HepG2 (cell line): Measurements from ENCODE around the gene ARHGAP35. TPM values are rescaled to one million over a fixed set of nuclear protein-coding genes. Genes with fewer than 3 reads are reported as not detected.
A peak's percentile ranks its signal among the peaks of the same experiment; 100 is the strongest.

Experiments
- ATAC-seq: fragments of 200-7000 bp; cut with Tn5 transposase; 3 replicates; pipeline ENCODE4 v1.9.1; 2020; ENCODE audit warnings: mild to moderate bottlenecking, moderate library complexity
- Bru-seq: library from RNA; stranded (reverse); fragments of 400-500 nt; gene quantifications from one replicate; lab custom pipeline; 2021; lab: Mats Ljungman, UMichigan
- BruChase-seq, 2 experiments: library from RNA; stranded (reverse); fragments of 400-500 nt; gene quantifications; one replicate each; lab custom pipeline; 2021; lab: Mats Ljungman, UMichigan
- BruUV-seq: library from RNA; stranded (reverse); fragments of 400-500 nt; replicated peaks from 2 replicates; lab custom pipeline; 2021; lab: Mats Ljungman, UMichigan
- CTCF ChIA-PET: fragments of 300-600 bp; formaldehyde crosslinking; extraction: SDS; loops from one replicate; lab custom pipeline; 2021; ENCODE audit warnings: low total read pairs, inconsistent platforms, low intra/inter-chr PET ratio; lab: Yijun Ruan, JAX
- POLR2A ChIA-PET: fragments of 350-600 bp; sonication (Branson Sonifier 250); formaldehyde crosslinking; loops from one replicate; lab custom pipeline; 2020; ENCODE audit warnings: antibody characterized with exemption, inconsistent platforms; lab: Yijun Ruan, JAX
- DNase-seq: peaks from one replicate; pipeline ENCODE4 v3.0.0-alpha.2; 2015; ENCODE audit warnings: low spot score
- FAIRE-seq: peaks from 3 replicates; lab custom pipeline; 2011; peaks lifted over from hg19 to GRCh38; lab: Jason Lieb, UNC
- H2AFZ ChIP-seq: one replicate; pipeline ENCODE4 v1.6.1; 2011; ENCODE audit warnings: low read length, inconsistent platforms
- H3K27ac ChIP-seq: fragments of 300-600 bp; 3 replicates; pipeline ENCODE4 v1.8.0; 2011; ENCODE audit warnings: mixed run types, mild to moderate bottlenecking, mixed read lengths, low read length, inconsistent platforms; ENCODE audit not compliant: insufficient read depth; ENCODE audit errors: extremely low read length
- H3K27me3 ChIP-seq, 2 experiments: fragments of 200-600 bp in 1 of 2; 2 replicates in 1 of 2; 3 replicates in 1 of 2; pipeline versions ENCODE4 v1.6.0 to v1.8.0; 2011; ENCODE audit warnings: low read length in 2 of 2, mild to moderate bottlenecking in 2 of 2, moderate library complexity in 2 of 2, inconsistent platforms in 1 of 2; ENCODE audit not compliant: insufficient read depth in 2 of 2, control insufficient read depth in 1 of 2
- H3K36me3 ChIP-seq, 2 experiments: fragments of 200-600 bp in 1 of 2; replicated peaks in 1 of 2; 2 replicates in 1 of 2; 3 replicates in 1 of 2; pipeline versions ENCODE4 v1.5.1 to v1.8.0; 2011; ENCODE audit warnings: low read length in 2 of 2, inconsistent platforms in 1 of 2; ENCODE audit not compliant: insufficient read depth in 2 of 2, control insufficient read depth in 1 of 2
- H3K4me1 ChIP-seq: 2 replicates; pipeline ENCODE4 v1.5.1; 2012; ENCODE audit warnings: low read length, inconsistent platforms; ENCODE audit not compliant: insufficient read depth
- H3K4me2 ChIP-seq: 2 replicates; pipeline ENCODE4 v1.6.0; 2011; ENCODE audit warnings: low read depth, low read length, inconsistent platforms
- H3K4me3 ChIP-seq, 3 experiments: fragments of 200-600 bp in 1 of 3; sonication (generic), shearing (Covaris generic) in 1 of 3; replicated peaks in 1 of 3; 2 replicates each; pipeline ENCODE4 v1.5.1; 2011 to 2016; ENCODE audit warnings: low read length in 3 of 3, inconsistent platforms in 2 of 3, low read depth in 2 of 3, mild to moderate bottlenecking in 2 of 3, control low read depth in 1 of 3, mixed read lengths in 1 of 3; ENCODE audit not compliant: insufficient read depth in 1 of 3
- H3K79me2 ChIP-seq: one replicate; pipeline ENCODE4 v1.6.1; 2011; ENCODE audit warnings: low read length, inconsistent platforms; ENCODE audit not compliant: insufficient read depth
- H3K9ac ChIP-seq: 2 replicates; pipeline ENCODE4 v1.6.0; 2011; ENCODE audit warnings: mild to moderate bottlenecking, low read depth, low read length, inconsistent platforms; ENCODE audit not compliant: insufficient read depth
- H3K9me3 ChIP-seq: 2 replicates; pipeline ENCODE4 v1.5.1; 2012; ENCODE audit warnings: mild to moderate bottlenecking, low read length
- H4K20me1 ChIP-seq: 2 replicates; pipeline ENCODE4 v1.6.0; 2011; ENCODE audit warnings: inconsistent platforms, mild to moderate bottlenecking, low read length, moderate library complexity; ENCODE audit not compliant: insufficient read depth
- ARNT2 ChIP-seq: sonication (generic); formaldehyde crosslinking; IDR thresholded peaks from 2 replicates; pipeline ENCODE4 v1.8.0; 2022; ENCODE audit warnings: mild to moderate bottlenecking, low read depth, missing genetic modification reagents, moderate library complexity
- ATAD3A ChIP-seq: sonication (generic); formaldehyde crosslinking; IDR thresholded peaks from 2 replicates; pipeline ENCODE4 v1.4.0; 2020; ENCODE audit warnings: missing genetic modification reagents
- EEA1 ChIP-seq: sonication (generic); formaldehyde crosslinking; IDR thresholded peaks from 2 replicates; pipeline ENCODE4 v1.5.1; 2020; ENCODE audit warnings: mild to moderate bottlenecking, missing genetic modification reagents, borderline replicate concordance
- HDAC6 ChIP-seq: fragments of 200-600 bp; sonication (generic); IDR thresholded peaks from 2 replicates; pipeline ENCODE4 v1.7.0; 2017; ENCODE audit warnings: mild to moderate bottlenecking, antibody characterized with exemption, low read length, low read depth
- RBFOX2 ChIP-seq: fragments of 200-400 bp; formaldehyde crosslinking; IDR thresholded peaks from 2 replicates; pipeline ENCODE4 v1.6.1; 2017; ENCODE audit warnings: low read depth, mild to moderate bottlenecking, low read length
- TEAD2 ChIP-seq: sonication (generic); formaldehyde crosslinking; IDR thresholded peaks from 2 replicates; pipeline ENCODE4 v1.9.0; 2021; ENCODE audit warnings: missing genetic modification reagents
- ZNF292 ChIP-seq: sonication (generic); formaldehyde crosslinking; IDR thresholded peaks from 2 replicates; pipeline ENCODE4 v1.8.1; 2022; ENCODE audit warnings: mild to moderate bottlenecking, low read depth, missing genetic modification reagents, borderline replicate concordance
- ZNF629 ChIP-seq: sonication (generic); formaldehyde crosslinking; conservative IDR thresholded peaks from 2 replicates; pipeline ENCODE4 v1.5.0; 2020; ENCODE audit warnings: missing genetic modification reagents
- ZNF841 ChIP-seq: sonication (generic); formaldehyde crosslinking; IDR thresholded peaks from 2 replicates; pipeline ENCODE4 v1.8.1; 2023; ENCODE audit warnings: missing genetic modification reagents, borderline replicate concordance
- WGBS: methylation state at CpG from one replicate; pipeline ENCODE4 v1.1.6; 2017; ENCODE audit warnings: low lambda C conversion rate; 5-methylcytosine and 5-hydroxymethylcytosine counted together
- in situ Hi-C: cut with HindIII; loops from 2 replicates; pipeline ENCODE4 v1.10.0; 2017; ENCODE audit warnings: low pct_unique_long_range_greater_than_20kb; ENCODE audit not compliant: extremely low pct_ligation_motif_present
- intact Hi-C: fragments of 100-400 bp; cut with micrococcal nuclease; formaldehyde crosslinking; loops from one replicate; pipeline ENCODE4 v1.10.0; 2022; ENCODE audit not compliant: unreplicated experiment
- long read RNA-seq, 2 experiments: library from RNA in 1 of 2; library from polyadenylated mRNA in 1 of 2; stranded (forward) in 1 of 2; unstranded in 1 of 2; transcript quantifications; one replicate each; pipeline ENCODE4 v2.0.0, GENCODE V29; 2019 to 2022
- polyA minus RNA-seq, 3 experiments: library from RNA; depleted of rRNA, polyadenylated mRNA; stranded (reverse); fragments of >200 nt; gene quantifications; 2 replicates each; pipeline ENCODE4 v1.2.3, GENCODE V29; 2011; ENCODE audit warnings: low replicate concordance in 1 of 3
- polyA plus RNA-seq, 8 experiments: library from polyadenylated mRNA; depleted of rRNA in 3 of 8; stranded (reverse) in 7 of 8; unstranded in 1 of 8; fragments of >200 nt; fragmentation: Illumina TruSeq in 4 of 8; extraction: Trizol in 4 of 8; gene quantifications; 2 replicates each; pipeline versions ENCODE4 v1.2.1 to v1.2.3, GENCODE V29; 2011 to 2016; ENCODE audit warnings: low read depth in 4 of 8, missing spikeins in 1 of 8, mixed read lengths in 1 of 8; ENCODE audit not compliant: insufficient read depth in 1 of 8
- total RNA-seq, 5 experiments: library from RNA; depleted of rRNA; stranded (reverse); fragments of >200 nt; fragmentation: Illumina TruSeq; extraction: Trizol; gene quantifications; 2 replicates each; pipeline ENCODE4 v1.2.3, GENCODE V29; 2016; ENCODE audit warnings: low read depth in 1 of 5
- TF ChIP-seq, protein P1 (sequence below): sonication (generic); formaldehyde crosslinking; IDR thresholded peaks from 2 replicates; pipeline ENCODE4 v1.4.0; 2020; ENCODE audit warnings: missing genetic modification reagents, borderline replicate concordance
- TF ChIP-seq, protein P2 (sequence below): sonication (generic); formaldehyde crosslinking; IDR thresholded peaks from 2 replicates; pipeline ENCODE4 v1.8.0; 2022; ENCODE audit warnings: missing genetic modification reagents, mild to moderate bottlenecking, inconsistent platforms, borderline replicate concordance

The ARHGAP35 gene
- 30.1 and 39.9 TPM in 2 replicates for total RNA-seq (2016; rRNA removed; fragmentation: Illumina TruSeq; extraction: Trizol)
- total RNA-seq (2016; cell fraction: cytosol; rRNA removed; fragmentation: Illumina TruSeq; extraction: Trizol; ENCODE audit: low read depth) = 7.4 and 8.7 TPM in 2 replicates
- total RNA-seq (2016; cell fraction: insoluble cytoplasmic fraction; rRNA removed; fragmentation: Illumina TruSeq; extraction: Trizol) = 30.9 and 34.3 TPM in 2 replicates
- 22.3 and 27.4 TPM in 2 replicates for total RNA-seq (2016; cell fraction: membrane; rRNA removed; fragmentation: Illumina TruSeq; extraction: Trizol)
- total RNA-seq (2016; cell fraction: nucleus; rRNA removed; fragmentation: Illumina TruSeq; extraction: Trizol) = 30.0 and 36.8 TPM in 2 replicates
- 28.3 and 30.2 TPM in 2 replicates for polyA plus RNA-seq (2011; rRNA removed)
- 19.6 and 22.6 TPM in 2 replicates for polyA plus RNA-seq (2011; cell fraction: cytosol; rRNA removed)
- 21.7 and 24.1 TPM in 2 replicates for polyA plus RNA-seq (2011; cell fraction: nucleus; rRNA removed)
- polyA plus RNA-seq (2012) = 33.6 and 34.8 TPM in 2 replicates
- 1.4 and 1.7 TPM in 2 replicates for polyA plus RNA-seq (2016; cell fraction: cytosol; fragmentation: Illumina TruSeq; extraction: Trizol; ENCODE audit: low read depth)
- polyA plus RNA-seq (2016; cell fraction: insoluble cytoplasmic fraction; fragmentation: Illumina TruSeq; extraction: Trizol; ENCODE audit: low read depth) = 17.7 and 24.1 TPM in 2 replicates
- polyA plus RNA-seq (2016; cell fraction: membrane; fragmentation: Illumina TruSeq; extraction: Trizol; ENCODE audit: low read depth) = 3.9 and 5.5 TPM in 2 replicates
- polyA plus RNA-seq (2016; cell fraction: nucleus; fragmentation: Illumina TruSeq; extraction: Trizol; ENCODE audit: insufficient read depth, low read depth) = 28.8 and 32.3 TPM in 2 replicates
- polyA minus RNA-seq (2011; rRNA and poly(A)+ RNA removed; ENCODE audit: low replicate concordance) = 33.9 and 80.3 TPM in 2 replicates
- 28.8 and 37.8 TPM in 2 replicates for polyA minus RNA-seq (2011; cell fraction: cytosol; rRNA and poly(A)+ RNA removed)
- 41.6 and 55.4 TPM in 2 replicates for polyA minus RNA-seq (2011; cell fraction: nucleus; rRNA and poly(A)+ RNA removed)
- Bru-seq, nascent RNA = percentile 83 among the genes with signal in this experiment
- BruChase-seq, experiment 1, labeled RNA remaining after a 6-hour chase = percentile 95 among the genes with signal in this experiment
- BruChase-seq, experiment 2, labeled RNA remaining after a 2-hour chase = percentile 92 among the genes with signal in this experiment
- long read RNA-seq, experiment 1, partial matches to known transcripts = 0 of 23 reads
- long read RNA-seq, experiment 1, other reads (novel, unspliced or antisense) = 23 of 23 reads
- long read RNA-seq, experiment 2, full-length matches to known transcripts = 20 of 81 reads
- long read RNA-seq, experiment 2, partial matches to known transcripts = 13 of 81 reads
- long read RNA-seq, experiment 2, other reads (novel, unspliced or antisense) = 48 of 81 reads

DNA sequence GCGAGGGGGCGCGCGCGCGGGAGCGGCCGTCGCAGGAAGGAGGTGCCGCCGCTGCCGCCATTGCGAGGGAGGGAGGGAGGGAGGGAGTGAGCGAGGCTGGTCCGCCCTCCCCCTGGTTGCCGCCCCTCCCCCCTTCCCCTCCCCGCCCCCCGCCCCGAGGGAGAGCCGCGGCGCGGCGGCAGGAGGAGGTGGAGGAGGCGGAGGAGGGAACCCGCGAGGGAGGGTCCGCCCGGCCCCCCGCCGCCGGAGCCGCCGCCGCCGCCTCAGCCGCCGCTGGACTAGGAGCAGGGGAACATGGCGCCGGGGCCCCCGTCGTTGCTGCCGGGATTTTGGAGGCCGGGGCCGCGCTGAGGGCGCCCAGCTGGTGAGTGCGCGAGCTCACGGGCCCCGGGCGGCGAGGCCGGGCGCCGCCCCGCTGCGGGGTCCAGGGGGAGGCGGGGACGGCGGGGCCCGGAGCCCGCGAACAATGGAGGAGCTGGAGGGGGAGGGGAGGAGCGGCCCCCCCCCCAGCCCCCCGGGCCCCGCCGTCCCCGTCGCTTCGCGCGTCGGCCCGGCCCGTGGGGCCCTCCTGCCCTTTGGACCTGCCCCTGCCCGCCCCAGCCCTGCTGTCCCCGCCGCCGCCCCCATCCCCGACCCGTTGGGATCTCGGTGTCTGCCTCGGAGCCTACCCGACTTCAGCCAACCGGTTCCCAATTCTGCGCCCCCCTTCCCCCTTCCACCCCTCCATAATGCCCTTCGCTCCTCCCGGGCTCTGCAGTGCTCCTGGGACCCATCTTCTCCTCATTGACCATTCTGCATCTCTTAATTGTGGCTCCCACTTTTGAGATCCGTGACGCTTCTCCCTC is at the start of gene ARHGAP35:
Gene ARHGAP35, plus strand, starts transcription at position 152 of the 845 bp plus-strand sequence. CDS start 57,679 bp downstream, outside the sequence.
- FAIRE-seq = no peak
- H4K20me1 ChIP-seq = peaks cover 39% of the 10 kb centered on the region
- peak within 1 kb of the TSS; percentile 70 to 95 (median 86) for H3K4me3 ChIP-seq
- no TSS peak for BruUV-seq
- H3K9ac ChIP-seq = peak within 1 kb of the TSS; percentile 99
- ChIA-PET CTCF (no interaction called here), POLR2A (interaction anchor here (0.8 to 2.7 kb wide), 14 partner anchors 8 to 252 kb away, joined by 3 to 25 read pairs (median 4); partner anchors contain the start of genes AP2S1, SLC1A5 and ZC3H4)
- H3K27ac ChIP-seq = peak within 1 kb of the TSS; percentile 100
- DNase-seq = no peak
- H3K9me3 ChIP-seq = no peaks in the 10 kb centered on the region
- peaks cover 64% of the 10 kb centered on the region for H3K4me1 ChIP-seq
- no peak within 1 kb of the TSS for H2AFZ ChIP-seq
- peaks cover 47% of the 10 kb centered on the region for H3K79me2 ChIP-seq
- peak; percentile 0 for ATAC-seq
- intact Hi-C loops (no loop called here), in situ Hi-C loops (no loop called here)
- H3K36me3 ChIP-seq = no peaks in the 10 kb centered on the region; a peak in 1 of 5 replicates
- H3K4me2 ChIP-seq = peak within 1 kb of the TSS; percentile 97
- WGBS = 2% methylated on average over 10 of the region's 91 CpGs
- H3K27me3 ChIP-seq = no peaks in the 10 kb centered on the region; a peak in 1 of 5 replicates
- no peak for TF ChIP-seq ATAD3A (CRISPR knock-in tag)
- no peak for TF ChIP-seq TEAD2 (CRISPR knock-in tag)
- no peak for TF ChIP-seq ZNF841 (CRISPR knock-in tag)
- TF ChIP-seq RBFOX2 = peak; percentile 88
- TF ChIP-seq, protein P1, sequence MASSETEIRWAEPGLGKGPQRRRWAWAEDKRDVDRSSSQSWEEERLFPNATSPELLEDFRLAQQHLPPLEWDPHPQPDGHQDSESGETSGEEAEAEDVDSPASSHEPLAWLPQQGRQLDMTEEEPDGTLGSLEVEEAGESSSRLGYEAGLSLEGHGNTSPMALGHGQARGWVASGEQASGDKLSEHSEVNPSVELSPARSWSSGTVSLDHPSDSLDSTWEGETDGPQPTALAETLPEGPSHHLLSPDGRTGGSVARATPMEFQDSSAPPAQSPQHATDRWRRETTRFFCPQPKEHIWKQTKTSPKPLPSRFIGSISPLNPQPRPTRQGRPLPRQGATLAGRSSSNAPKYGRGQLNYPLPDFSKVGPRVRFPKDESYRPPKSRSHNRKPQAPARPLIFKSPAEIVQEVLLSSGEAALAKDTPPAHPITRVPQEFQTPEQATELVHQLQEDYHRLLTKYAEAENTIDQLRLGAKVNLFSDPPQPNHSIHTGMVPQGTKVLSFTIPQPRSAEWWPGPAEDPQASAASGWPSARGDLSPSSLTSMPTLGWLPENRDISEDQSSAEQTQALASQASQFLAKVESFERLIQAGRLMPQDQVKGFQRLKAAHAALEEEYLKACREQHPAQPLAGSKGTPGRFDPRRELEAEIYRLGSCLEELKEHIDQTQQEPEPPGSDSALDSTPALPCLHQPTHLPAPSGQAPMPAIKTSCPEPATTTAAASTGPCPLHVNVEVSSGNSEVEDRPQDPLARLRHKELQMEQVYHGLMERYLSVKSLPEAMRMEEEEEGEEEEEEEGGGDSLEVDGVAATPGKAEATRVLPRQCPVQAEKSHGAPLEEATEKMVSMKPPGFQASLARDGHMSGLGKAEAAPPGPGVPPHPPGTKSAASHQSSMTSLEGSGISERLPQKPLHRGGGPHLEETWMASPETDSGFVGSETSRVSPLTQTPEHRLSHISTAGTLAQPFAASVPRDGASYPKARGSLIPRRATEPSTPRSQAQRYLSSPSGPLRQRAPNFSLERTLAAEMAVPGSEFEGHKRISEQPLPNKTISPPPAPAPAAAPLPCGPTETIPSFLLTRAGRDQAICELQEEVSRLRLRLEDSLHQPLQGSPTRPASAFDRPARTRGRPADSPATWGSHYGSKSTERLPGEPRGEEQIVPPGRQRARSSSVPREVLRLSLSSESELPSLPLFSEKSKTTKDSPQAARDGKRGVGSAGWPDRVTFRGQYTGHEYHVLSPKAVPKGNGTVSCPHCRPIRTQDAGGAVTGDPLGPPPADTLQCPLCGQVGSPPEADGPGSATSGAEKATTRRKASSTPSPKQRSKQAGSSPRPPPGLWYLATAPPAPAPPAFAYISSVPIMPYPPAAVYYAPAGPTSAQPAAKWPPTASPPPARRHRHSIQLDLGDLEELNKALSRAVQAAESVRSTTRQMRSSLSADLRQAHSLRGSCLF (CRISPR knock-in tag) = no peak
- TF ChIP-seq, protein P2, sequence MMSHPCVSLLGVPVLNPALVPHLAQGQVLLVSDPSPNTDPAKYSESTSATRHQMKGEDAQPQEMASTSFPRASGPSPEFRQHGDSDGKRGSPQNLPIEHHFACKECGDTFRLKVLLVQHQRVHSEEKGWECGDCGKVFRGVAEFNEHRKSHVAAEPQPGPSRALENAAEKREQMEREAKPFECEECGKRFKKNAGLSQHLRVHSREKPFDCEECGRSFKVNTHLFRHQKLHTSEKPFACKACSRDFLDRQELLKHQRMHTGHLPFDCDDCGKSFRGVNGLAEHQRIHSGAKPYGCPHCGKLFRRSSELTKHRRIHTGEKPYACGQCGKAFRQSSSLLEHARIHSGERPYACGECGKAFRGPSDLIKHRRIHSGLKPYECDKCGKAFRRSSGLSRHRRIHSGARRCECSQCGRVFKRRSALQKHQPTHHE (CRISPR knock-in tag) = 0 out of 2 replicates have a peak, but pooled peaks have one; percentile 50
- TF ChIP-seq ZNF629 (CRISPR knock-in tag) = no peak
- no peak for TF ChIP-seq HDAC6
- TF ChIP-seq ARNT2 (CRISPR knock-in tag) = 0 out of 2 replicates have a peak, but pooled peaks have one; percentile 2
- no peak for TF ChIP-seq ZNF292 (CRISPR knock-in tag)
- TF ChIP-seq EEA1 (CRISPR knock-in tag) = no peak
